Gastrocnemius medialis (tissue), 4 donors: ENCODE data around the gene UCHL3.

Experiments used
- CTCF ChIP-seq, 5 experiments: fragments of 450-650 bp in 3 of 5; fragments of 200-600 bp in 2 of 5; sonication (generic) in 2 of 5; IDR thresholded peaks in 4 of 5; conservative IDR thresholded peaks in 1 of 5; 1 replicate in 4 of 5; 2 replicates in 1 of 5; pipeline ENCODE4 v1.5.1; 2016 to 2019; ENCODE audit warnings: antibody characterized with exemption in 5 of 5, mild to moderate bottlenecking in 3 of 5, moderate library complexity in 3 of 5
- POLR2A ChIP-seq, 2 donors: fragments of 450-650 bp; IDR thresholded peaks; one replicate each; pipeline ENCODE4 v1.6.1; 2017; ENCODE audit warnings: antibody characterized with exemption in 2 of 2, mild to moderate bottlenecking in 2 of 2, moderate library complexity in 2 of 2

DNA sequence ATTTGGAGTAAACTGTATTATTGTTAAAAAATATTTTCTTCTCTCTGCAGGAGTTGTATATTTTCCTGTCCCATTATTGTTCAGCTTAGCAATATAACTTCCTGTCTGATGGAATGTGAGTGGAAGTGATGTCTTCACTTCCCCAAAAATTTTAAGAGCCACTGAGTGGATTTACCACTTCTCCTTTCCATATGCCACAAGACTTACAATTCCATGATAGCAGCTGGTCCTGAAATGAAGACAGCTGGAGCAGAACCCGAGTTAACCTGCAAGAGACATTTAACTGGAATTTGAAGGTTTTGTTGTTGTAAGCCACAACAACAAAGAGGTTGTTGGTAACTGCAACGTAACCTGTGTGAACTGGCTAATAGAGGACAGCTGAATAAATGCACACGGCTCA is 44.3 kb upstream of the UCHL3 start:
- TF ChIP-seq CTCF (IDR thresholded peaks at IDR 0.05 in 4 of 5, conservative IDR thresholded peaks at IDR 0.05 in 1 of 5) (no peak), POLR2A (IDR thresholded peaks at IDR 0.05) (no peak)
